ENCODE data around the gene CLECL1. TPM values are rescaled to one million over a fixed set of nuclear protein-coding genes. Genes with fewer than 3 reads are reported as not detected.
A peak's percentile ranks its signal among the peaks of the same experiment; 100 is the strongest.
"Not testable (repeated sequence)": the region's sequence is repeated elsewhere in the genome, so short reads cannot be mapped to it uniquely, and the experiment has no call there.

Gene CLECL1
- total RNA-seq, 1 experiment from 2014 or later = not detected

DNA sequence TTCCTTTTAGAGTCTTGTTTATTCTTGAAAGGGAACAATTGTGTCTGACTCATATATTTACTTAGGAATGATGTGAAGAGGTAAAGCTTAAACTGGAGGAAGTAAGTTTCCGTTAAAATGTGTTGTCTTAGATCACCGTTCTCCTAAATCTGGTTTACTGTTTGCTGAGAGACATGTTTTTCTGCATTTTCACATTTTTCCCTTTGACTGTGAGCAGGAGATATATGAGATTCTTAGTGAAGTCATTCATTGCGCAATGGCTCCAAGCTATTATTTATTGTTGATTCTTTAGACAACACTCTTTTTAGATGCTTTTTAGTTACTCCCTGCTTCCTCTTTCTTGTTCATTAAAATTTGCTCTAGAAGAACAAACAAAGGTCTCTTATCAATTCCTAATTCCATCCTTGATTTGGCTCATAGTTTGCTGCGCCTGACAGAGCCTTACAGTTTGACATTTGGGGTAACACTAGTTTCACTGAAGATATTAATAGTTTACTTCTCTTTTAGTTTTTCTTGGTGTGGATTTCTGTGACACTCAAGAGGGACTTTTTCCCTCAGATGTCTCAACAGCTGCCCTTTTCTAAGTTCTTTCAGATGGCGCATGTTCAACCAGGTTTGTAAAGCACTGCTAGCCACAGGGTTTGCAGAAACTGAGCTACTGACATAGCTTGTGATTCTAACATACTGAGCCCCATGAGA, 11.4 kb downstream of the CLECL1 start:
- DNase-seq (ENCODE audit: low read depth) = no peak

DNA sequence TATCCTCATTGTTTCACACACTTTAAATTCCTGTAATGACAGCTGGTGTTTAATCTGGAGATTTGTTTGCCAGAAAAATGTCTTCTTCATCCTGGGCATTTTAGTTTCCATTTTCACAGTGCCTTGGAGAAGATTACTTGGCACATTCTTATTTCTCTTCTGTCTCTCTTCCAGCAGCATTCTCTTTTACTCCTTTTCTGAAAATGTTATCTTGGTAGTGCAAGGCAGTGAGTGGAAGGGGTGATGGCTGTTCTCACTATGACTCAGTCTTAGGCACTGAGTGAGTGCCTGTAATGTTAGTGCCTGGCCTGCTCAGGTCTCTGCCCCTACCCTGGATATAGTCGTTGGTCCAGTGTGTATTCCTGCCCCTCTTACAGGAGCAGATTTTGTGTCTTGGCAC, 13.1 kb downstream of the CLECL1 start:
- no peak for DNase-seq (ENCODE audit: low read depth)

DNA sequence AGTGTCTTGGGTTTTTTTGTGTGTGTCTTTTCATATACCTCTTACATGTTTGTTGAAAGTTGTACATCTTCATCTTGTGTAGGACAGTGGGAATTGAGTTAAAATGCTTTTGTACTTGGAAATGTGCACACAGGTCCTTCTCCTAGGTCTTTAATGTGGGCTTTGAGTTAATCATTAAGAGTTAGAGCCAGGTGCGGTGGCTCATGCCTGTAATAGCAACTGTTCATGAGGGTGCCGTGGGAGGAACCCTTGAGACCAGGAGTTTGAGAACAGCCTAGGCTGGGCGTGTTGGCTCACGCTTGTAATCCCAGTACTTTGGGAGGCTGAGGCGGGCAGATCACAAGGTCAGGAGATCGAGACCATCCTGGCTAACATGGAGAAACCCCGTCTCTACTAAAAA, 13.9 kb downstream of the CLECL1 start:
- DNase-seq (ENCODE audit: low read depth) = no peak

DNA sequence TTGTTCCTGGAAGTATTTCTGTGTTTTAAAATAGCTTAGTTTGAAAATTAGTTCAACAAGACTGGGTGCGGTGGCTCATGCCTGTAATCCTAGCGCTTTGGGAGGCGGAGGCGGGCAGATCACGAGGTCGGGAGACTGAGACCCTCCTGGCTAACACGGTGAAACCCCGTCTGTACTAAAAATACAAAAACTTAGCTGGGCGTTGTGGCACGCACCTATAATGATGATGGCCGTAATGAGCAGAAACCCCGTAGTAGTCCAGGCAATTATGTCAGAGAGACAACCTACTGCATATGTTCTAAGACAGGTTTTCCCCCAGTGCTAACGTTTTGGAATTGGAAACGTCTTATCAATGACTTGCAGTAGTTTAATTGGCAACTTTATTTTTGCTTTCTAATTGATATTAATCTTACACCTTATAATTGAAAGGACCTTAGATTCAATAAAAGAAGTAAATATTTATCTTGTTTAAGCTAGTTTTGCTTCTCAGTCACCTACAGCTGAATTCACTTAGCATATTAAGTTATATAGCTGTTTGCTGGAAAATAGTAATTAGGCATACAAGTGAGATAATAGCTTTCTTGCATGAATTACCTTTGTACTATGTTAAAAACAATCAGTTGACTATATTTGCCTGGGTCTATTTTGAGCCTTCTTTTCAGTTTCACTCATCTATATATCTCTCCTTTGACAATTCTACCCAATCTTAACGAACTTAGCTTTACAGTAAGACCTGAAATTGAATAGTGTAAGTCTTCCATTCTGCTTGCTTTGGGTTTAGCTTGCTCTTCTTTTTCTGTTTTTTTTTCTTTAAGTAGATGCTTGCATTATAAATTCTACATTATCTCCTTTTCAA, 15.6 kb downstream of the CLECL1 start:
- no peak for DNase-seq (ENCODE audit: low read depth)

DNA sequence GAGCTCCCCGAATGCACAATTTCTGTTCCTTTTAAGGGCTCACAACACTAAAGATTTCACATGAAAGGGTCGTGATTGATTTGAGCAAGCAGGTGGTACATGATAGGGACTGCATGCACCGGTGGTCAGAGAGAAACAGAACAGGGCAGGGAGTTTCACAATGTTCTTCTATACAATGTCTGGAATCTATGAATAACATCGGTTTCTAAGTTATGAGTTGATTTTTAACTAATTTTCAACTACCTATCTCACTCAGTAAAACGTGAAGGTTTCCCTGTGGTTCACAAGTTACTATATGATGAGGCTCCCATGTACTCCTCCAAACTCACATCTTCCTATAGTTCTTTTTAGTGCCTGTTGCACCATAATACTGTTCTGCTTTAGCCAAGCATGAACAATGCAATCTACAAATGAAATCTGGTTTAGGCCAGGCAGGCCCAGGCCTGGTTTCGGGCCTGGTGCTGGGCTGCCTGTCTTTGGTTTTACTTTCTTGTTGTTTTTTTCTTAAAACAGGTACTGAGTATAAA, 19.8 kb downstream of the CLECL1 start:
- not testable (repeated sequence) for DNase-seq (ENCODE audit: low read depth)

DNA sequence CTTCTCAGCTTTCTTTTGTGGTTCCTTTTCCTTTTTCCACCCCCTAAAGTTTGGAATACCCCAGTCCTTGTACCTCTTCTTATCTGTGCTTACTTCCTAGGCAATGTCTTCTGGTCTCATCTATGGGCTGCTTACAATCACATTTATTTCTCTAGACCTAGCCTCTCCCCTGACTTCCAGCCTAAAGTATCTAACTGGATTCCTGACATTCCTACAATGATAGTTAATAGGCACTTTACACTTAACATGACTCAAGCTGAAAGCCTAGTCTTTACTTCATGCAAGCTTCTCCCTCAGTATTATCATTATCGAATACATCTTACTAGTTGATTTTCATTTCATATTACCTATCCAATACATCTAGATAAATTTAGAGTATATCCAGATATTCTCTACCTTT, 21.2 kb downstream of the CLECL1 start:
- no peak for DNase-seq (ENCODE audit: low read depth)

DNA sequence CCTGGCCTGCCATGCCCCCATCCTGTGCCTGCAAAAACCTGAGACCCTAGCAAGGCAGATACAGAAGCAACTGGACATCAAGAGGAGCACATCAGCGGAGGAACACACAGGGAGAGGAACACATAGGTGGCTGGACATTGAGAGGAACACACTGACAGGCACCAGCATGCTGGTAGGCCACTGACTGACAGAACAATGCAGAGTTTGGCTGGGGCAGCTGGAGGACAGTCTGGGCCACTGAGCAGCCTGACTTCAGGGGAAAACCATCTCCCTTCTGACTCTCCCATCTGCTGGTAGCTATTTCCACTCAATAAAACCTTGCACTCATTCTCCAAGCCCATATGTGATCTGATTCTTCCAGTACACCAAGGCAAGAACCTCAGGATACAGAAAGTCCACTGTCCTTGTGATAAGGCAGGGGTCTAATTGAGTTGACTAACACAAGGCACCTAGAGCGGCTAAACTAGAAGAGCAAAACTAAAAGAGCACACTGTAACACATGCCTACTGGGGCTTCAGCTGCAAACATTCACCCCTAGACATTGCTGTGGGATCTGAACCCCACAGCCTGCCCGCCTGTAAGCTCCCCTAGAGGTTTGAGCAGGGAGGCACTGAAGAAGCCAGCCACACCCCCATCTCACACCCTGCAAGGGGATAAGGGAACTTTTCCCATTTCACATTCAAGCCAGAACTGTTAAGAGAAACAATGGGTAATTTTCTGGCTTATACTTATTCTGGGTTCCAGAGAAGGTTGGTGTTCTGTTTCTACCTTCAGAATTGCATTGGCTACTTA, 22.1 kb downstream of the CLECL1 start:
- no peak for DNase-seq (ENCODE audit: low read depth)

DNA sequence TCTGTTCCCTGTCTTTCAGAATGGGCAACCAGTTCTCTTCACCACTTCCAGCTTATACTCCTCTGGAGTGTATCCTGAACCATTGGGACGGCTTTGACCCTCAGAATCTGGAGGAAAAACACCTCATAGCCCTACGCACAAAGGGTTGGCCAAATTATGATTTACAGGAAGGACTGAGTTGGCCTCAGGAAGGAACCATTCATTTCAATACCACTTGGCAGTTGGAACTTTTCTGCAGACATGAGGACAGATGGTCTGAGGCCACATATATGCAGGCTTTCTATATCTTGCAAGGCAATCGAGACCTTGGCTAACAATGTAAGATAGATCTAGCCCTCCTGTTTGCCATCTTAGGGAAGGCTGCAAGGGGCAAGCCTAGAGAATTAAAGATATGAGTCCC, 24.0 kb downstream of the CLECL1 start:
- DNase-seq (ENCODE audit: low read depth) = no peak

DNA sequence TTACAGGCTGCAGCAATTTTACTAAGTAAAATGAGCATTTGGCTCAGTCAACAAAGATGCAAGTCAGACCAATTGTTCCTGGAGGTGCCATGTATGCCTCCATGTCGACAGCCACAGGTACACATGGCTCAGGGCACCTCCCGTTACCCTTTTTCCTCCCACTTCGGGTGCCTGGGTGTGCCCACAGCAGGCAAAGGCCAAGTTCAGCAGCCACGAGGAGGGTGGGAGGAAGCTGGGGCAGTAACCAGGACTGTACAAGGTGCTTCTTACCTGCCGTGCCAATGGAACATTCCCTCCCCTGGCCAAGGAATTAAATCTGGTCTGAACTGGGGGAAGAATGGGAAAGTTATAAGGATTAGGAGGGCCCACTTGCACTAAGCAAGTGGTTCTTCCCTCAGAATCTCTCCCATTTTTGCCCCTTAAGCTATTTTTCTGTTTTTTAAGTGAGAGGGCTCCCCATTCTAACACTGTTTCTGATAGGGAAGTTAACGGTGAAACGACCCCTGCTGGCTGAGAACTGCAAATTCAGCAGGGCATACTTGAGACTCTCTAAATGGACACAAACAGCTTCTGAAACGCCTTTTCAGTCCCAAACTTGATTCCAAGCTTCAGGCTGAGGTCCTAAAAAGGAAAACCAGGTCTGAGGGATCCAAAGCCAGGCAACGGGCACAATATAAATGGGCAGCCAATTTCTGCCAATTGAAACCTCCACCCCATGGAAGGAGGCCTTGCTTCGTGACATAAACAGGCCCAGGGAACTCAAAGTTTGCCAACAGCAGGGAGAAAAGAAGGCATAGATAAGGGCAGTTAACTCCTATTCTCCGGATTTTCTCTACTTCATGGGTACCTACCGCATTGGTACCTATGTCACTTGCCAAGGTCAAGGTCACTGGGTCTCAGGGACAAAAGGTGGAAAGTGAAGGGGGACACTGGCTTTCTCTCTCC, 24.8 kb downstream of the CLECL1 start:
- DNase-seq (ENCODE audit: low read depth) = peak; percentile 22

DNA sequence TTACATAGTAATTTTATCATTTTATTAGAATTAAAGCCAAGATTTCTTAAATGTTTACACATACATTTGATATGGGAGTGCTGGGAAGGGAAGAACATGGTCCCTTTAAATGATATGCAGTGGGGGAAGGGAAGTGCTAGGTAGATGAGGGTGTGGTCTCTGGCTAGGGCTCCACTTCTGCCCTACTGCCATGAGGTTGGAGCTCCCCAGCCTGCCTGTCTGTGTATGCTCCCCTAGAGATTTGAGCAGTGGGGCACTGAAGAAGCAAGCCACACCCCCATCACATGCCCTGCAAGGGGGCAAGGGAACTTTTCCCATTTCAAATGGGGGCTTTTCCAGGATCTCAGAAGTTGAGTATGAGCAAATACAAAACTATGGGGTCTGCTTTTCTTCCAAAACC, 25.5 kb downstream of the CLECL1 start:
- DNase-seq (ENCODE audit: low read depth) = no peak

DNA sequence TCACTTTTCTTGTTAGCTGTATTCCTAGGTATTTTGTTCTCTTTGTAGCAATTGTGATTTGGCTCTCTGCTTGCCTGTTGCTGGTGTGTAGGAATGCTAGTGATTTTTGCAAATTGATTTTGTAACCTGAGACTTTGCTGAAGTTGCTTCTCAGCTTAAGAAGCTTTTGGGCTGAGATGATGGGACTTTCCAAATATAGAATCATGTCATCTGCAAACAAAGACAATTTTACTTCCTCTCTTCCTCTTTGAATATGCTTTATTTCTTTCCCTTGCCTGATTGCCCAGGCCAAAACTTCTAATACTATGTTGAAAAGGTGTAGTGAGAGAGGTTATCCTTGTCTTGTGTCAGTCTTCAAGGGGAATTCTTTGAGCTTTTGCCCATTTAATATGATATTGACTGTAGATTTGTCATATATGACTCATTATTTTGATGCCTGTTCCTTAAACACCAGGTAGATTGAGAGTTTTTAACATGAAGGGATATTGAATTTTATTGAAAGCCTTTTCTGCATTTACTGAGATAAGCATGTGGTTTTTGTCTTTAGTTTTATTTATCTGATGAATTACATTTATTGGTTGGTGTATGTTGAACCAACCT, 26.7 kb downstream of the CLECL1 start:
- no peak for DNase-seq (ENCODE audit: low read depth)

DNA sequence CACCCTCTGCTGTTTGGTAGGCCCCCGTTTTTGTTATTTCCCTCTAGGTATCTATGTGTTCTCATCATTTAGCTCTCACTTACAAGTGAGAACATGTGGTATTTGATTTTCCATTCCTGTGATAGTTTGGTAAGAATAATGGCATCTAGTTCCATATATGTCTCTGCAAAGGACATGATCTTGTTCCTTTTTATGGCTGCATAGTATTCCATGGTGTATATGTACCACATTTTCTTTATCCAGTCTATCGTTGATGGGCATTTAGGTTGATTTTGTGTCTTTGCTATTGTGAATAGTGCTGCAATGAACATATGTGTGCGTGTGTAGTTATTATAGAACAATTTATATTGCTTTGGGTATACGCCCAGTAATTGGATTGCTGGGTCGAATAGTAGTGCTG, 28.3 kb downstream of the CLECL1 start:
- DNase-seq (ENCODE audit: low read depth) = not testable (repeated sequence)

DNA sequence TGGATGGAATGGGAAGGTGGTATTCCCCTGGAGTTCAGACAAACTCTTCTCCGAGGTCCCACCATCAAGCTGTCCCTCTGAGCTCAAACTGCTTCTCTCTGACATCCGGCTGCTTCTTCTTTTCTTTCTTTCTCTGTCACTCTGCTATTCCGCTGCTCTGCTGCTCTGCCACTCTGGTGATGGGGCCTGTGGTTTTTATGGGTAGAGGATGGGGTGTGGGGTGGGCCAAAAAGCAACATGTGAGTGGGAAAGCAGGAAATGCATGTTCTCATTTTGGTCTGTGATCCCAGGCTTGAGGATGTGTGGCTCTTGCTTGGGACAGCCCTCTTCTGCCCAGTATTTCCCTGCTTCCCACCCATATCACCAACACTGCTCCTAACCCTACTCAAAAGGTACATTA, 30.6 kb downstream of the CLECL1 start:
- DNase-seq (ENCODE audit: low read depth) = no peak

DNA sequence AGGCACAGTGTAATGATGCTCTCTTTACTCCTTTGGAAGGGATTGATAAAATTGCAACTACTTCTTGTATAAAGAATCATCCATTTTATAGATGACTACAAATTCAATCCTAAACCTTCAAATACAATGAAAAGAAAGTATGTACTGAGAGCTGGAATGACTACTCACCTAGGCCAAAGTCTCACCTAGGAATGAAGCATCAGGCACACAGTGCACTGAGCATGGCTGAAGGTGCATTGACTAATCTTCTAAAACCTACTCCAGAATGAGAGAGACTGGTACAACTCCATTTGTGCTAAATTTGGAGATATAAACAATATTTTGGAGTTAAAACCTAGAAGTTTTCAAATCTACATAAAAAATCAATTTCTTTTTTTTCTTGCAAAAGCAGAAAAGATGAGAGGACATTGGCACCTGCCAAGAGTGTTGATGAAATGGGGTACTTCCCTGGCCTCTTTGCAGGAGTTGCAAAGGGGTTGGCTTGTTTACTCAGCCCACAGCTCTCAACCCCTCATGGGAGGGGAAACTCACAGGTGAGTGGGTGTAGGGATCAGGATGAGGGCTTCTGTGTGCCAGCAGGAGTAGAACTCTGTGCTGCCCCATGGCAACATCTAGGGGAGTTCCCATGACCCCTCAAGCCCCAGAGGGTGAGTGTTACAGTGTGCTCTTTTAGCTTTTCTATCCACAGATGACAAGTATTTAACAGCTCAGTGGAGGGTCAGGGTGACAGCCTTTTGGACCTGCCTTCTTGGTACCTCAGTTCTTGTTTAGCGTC, 31.3 kb downstream of the CLECL1 start:
- DNase-seq (ENCODE audit: low read depth) = no peak

DNA sequence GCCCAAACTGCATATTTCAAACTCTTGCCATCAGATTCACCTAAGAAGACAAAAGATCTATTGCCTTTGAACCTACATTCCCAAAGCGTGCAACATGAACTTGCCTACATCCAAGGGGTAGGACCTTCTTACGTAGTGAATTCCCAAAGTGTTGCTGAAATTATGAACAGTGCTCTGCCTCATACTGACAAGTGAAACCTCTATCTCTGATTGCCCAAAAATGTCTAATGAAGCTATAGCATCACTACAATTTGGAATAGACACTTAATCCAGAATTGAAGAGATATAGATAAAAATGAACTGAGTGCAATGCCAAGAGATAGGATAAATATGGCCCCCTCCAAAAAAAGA, 32.3 kb downstream of the CLECL1 start:
- DNase-seq (ENCODE audit: low read depth) = no peak

DNA sequence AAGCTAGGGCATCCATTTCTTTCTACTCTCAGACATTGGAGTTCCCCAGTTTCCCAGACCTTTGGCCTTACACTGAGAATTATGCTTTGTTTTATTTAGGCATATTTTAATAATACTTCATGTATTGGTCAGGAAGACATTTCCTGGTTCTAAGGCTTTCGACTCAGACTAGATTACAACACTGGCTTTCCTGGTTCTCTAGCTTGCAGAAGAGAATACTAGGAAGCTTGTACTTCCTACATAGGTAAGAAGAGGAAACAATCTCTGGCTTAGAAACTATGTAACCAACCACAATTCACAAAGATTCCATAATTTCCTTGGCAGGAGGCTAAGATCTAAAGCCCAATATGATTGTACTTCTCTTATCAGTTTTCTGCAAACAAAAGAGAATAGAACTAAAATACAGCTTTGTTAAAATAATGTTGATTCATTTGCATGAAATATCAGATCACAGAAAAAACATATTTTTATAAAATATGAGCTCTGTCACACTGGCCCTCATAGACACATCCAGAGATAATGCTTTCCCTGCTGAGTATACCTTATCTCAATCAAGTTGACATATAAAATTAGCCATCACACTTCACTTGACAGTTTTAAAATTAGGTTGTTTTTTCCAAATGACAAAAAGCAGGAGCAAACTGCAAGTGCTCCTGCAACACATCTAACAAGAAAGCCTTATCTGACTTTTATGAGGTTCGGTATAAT, 32.8 kb downstream of the CLECL1 start:
- DNase-seq (ENCODE audit: low read depth) = no peak

DNA sequence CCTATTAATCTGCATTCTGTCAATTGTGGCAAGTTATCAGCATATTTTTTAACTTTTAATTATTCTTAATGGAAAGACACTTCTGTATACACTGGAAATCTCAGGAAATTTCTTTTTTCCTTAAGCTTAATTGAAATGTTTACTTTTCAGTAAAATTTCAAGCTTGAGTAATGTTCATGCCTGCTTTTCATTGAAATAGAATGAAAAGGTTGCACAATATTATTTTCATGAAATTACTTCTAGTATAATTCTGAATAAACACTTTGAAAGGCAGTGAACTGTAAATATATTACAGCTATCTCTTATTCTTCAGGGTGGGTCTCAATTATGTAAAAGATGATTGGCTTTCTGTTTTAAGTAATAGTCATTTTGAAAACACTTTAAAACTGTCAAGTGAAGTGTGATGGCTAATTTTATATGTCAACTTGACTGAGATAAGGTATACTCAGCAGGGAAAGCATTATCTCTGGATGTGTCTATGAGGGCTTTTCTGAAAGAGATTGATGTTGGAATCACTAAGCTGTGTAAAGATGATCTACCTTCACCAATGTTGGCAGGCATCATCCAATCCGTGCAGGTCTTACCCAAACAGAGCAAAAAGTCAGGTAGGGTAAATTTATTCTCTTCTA, 33.5 kb downstream of the CLECL1 start:
- DNase-seq (ENCODE audit: low read depth) = no peak

DNA sequence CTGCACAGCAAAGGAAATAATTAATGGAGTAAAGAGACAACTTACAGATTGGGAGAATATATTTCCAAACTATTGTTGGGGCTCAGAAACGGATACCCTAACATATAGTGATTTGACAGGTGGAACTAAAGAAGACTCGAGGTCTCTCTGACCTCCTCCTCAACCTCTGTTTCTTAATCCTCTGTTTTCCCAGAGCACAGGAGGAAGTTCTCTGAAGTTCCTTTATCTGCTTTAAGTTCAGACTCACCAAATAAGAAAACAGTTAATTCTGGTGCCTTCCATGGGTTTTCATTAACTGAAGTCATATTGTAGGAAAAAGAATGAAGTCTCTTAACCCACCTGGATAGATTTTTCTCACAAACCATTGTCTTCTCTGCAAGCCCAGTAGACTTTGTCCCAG, 34.2 kb downstream of the CLECL1 start:
- no peak for DNase-seq (ENCODE audit: low read depth)

DNA sequence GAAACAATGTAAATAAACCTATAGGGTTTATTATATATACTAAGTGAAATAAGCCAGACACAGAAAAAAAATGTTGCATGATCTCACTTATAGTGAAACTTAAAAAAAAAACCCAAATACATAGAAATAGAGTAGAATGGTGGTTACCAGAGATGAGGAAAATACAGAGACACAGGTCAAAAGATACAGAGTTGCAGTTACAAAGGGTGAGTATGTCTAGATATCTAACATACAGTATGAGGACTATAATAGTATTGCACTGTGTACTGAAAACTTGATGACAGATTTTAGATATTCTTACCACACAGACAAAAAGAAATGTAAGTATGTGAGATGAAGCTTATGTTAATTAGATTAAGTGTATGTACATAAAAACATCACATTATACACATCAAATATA, 35.3 kb downstream of the CLECL1 start:
- no peak for DNase-seq (ENCODE audit: low read depth)
